Measurements from ENCODE around the gene ITPRID2. TPM values are rescaled to one million over a fixed set of nuclear protein-coding genes. Genes with fewer than 3 reads are reported as not detected.

Gene ITPRID2
- total and polyA plus RNA-seq, 4 donors = 59.5 to 167 (median 112) TPM

DNA sequence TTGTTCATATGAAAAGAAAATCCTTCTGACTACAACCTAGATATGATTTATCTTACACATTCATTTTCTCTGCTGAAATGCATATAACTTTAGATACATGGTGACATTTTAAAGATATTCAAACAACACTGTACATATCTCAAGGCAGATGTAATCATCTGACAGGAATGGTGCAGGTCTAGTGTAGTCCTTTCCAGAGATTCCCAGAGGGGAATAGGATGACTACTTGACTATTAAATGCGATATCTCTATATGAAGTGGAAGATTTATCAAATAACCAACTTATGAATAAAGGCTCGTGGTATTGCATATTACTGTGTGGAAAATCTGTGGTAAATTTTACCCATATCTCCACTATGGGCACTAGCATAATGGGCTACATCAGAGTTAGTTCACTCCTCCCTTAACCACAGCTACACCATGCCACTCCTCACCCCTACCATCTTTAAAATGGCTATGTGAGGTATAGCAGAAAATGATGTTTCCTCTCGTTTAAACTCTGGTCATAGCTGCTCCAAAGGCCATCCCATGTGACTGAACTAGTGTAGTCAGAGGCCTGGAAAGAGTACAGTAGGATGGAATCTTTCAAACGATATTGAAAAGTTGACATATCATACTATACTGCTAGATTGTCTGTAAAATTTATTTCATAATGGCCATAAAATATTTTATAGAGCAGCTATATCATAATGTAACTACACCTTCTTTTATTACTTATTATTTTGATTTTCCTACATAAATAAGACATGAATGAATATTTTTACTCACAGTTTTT lies 9.1 kb upstream of the ITPRID2 start:
- WGBS, 2 donors = 90 to 91% methylated on average over 4 of the region's 4 CpGs
- Histone ChIP-seq H3K9me3 (ENCODE audit: control insufficient read depth in 4 of 4, insufficient read depth in 3 of 4, low read length in 3 of 4) (no peaks in the 10 kb centered on the region), H3K9ac (ENCODE audit: insufficient read depth in 1 of 2, low read length in 2 of 2) (no peak overlapping the region), H3K27me3 (ENCODE audit: control insufficient read depth in 3 of 3, insufficient read depth in 3 of 3, low read length in 2 of 3) (no peaks in the 10 kb centered on the region), H3K36me3 (ENCODE audit: control insufficient read depth in 4 of 4, insufficient read depth in 4 of 4, low read length in 4 of 4) (no peaks in the 10 kb centered on the region), H3K4me3 (no peak overlapping the region), H3K4me1 (ENCODE audit: control insufficient read depth in 5 of 5, insufficient read depth in 5 of 5, low read length in 5 of 5) (no peaks in the 10 kb centered on the region), H3K27ac (ENCODE audit: low read depth in 1 of 2, low read length in 1 of 2) (no peak overlapping the region)
- DNase-seq (no peak), ATAC-seq (ENCODE audit: insufficient read depth, low FRiP score) (no peak)
- TF ChIP-seq, protein P1, sequence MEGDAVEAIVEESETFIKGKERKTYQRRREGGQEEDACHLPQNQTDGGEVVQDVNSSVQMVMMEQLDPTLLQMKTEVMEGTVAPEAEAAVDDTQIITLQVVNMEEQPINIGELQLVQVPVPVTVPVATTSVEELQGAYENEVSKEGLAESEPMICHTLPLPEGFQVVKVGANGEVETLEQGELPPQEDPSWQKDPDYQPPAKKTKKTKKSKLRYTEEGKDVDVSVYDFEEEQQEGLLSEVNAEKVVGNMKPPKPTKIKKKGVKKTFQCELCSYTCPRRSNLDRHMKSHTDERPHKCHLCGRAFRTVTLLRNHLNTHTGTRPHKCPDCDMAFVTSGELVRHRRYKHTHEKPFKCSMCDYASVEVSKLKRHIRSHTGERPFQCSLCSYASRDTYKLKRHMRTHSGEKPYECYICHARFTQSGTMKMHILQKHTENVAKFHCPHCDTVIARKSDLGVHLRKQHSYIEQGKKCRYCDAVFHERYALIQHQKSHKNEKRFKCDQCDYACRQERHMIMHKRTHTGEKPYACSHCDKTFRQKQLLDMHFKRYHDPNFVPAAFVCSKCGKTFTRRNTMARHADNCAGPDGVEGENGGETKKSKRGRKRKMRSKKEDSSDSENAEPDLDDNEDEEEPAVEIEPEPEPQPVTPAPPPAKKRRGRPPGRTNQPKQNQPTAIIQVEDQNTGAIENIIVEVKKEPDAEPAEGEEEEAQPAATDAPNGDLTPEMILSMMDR (IDR thresholded peaks at IDR 0.05; ENCODE audit: control extremely low read depth, extremely low read depth) = no peak

DNA sequence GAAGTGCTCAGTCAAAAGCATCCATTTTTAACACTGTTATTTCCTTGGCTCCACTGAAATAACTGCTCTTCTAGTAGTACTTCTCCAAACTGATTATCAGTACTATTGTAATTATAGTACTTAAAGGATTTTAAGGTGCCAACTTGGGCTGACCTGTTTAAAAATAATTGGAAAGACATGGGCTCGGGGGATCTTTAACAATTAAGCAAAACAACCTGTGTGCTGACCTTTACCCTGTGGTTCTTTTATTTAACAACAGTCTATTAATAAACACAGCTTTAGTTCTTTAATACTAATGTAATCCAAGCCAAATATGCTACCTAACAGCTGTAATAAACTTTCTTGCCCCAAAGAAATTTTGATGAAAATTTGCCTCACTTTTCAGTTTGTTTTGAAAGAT lies 6.9 kb upstream of the ITPRID2 start:
- no peak overlapping the region for H3K4me3 ChIP-seq
- DNase-seq (no peak), ATAC-seq (ENCODE audit: insufficient read depth, low FRiP score) (no peak)
- H3K36me3 ChIP-seq (ENCODE audit: control insufficient read depth in 4 of 4, insufficient read depth in 4 of 4, low read length in 4 of 4) = no peaks in the 10 kb centered on the region
- no peaks in the 10 kb centered on the region for H3K27me3 ChIP-seq (ENCODE audit: control insufficient read depth in 3 of 3, insufficient read depth in 3 of 3, low read length in 2 of 3)
- 72 to 73% methylated on average over 1 of the region's 1 CpG for WGBS, 2 donors
- no peak overlapping the region for H3K27ac ChIP-seq (ENCODE audit: low read depth in 1 of 2, low read length in 1 of 2)
- H3K9me3 ChIP-seq (ENCODE audit: control insufficient read depth in 4 of 4, insufficient read depth in 3 of 4, low read length in 3 of 4) = no peaks in the 10 kb centered on the region
- no peaks in the 10 kb centered on the region for H3K4me1 ChIP-seq (ENCODE audit: control insufficient read depth in 5 of 5, insufficient read depth in 5 of 5, low read length in 5 of 5)
- no peak overlapping the region for H3K9ac ChIP-seq (ENCODE audit: insufficient read depth in 1 of 2, low read length in 2 of 2)
- TF ChIP-seq, protein P1 (IDR thresholded peaks at IDR 0.05; ENCODE audit: control extremely low read depth, extremely low read depth) = no peak

DNA sequence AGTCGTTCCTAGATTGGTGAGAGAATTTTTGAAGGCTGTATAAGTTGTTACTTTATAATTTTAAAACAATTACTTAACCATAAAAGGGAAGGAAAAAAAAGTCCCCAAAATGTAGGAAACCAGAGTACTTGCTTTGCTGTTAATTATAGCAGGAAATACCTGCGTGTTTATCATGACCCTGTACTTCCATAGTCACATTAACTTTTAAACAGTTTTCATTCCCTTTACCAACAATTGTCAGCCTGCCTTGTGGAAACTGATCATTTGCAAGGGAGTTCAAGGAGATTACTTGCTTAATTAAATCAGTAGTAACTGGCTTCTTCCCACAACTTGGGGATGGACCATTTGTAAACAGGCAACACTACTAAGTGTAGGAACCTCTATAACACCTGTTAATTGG lies 6.4 kb upstream of the ITPRID2 start:
- TF ChIP-seq, protein P1 (IDR thresholded peaks at IDR 0.05; ENCODE audit: control extremely low read depth, extremely low read depth) = no peak
- no peaks in the 10 kb centered on the region for H3K36me3 ChIP-seq (ENCODE audit: control insufficient read depth in 4 of 4, insufficient read depth in 4 of 4, low read length in 4 of 4)
- 52 to 59% methylated on average over 2 of the region's 2 CpGs for WGBS, 2 donors
- DNase-seq = no peak
- no peaks in the 10 kb centered on the region for H3K27me3 ChIP-seq (ENCODE audit: control insufficient read depth in 3 of 3, insufficient read depth in 3 of 3, low read length in 2 of 3)
- ATAC-seq (ENCODE audit: insufficient read depth, low FRiP score) = no peak
- no peaks in the 10 kb centered on the region for H3K4me1 ChIP-seq (ENCODE audit: control insufficient read depth in 5 of 5, insufficient read depth in 5 of 5, low read length in 5 of 5)
- H3K27ac ChIP-seq (ENCODE audit: low read depth in 1 of 2, low read length in 1 of 2) = no peak overlapping the region
- no peak overlapping the region for H3K4me3 ChIP-seq
- no peaks in the 10 kb centered on the region for H3K9me3 ChIP-seq (ENCODE audit: control insufficient read depth in 4 of 4, insufficient read depth in 3 of 4, low read length in 3 of 4)
- H3K9ac ChIP-seq (ENCODE audit: insufficient read depth in 1 of 2, low read length in 2 of 2) = no peak overlapping the region

Data from lung (tissue), 12 donors.